ENCODE data around the gene RABGAP1L. TPM values are rescaled to one million over a fixed set of nuclear protein-coding genes. Genes with fewer than 3 reads are reported as not detected.

Gene RABGAP1L
- total and polyA plus RNA-seq, 2 donors (not counting 3 experiments of a cell fraction or from before 2014, with no cell fraction given), result 6.4 to 22.2 TPM

DNA sequence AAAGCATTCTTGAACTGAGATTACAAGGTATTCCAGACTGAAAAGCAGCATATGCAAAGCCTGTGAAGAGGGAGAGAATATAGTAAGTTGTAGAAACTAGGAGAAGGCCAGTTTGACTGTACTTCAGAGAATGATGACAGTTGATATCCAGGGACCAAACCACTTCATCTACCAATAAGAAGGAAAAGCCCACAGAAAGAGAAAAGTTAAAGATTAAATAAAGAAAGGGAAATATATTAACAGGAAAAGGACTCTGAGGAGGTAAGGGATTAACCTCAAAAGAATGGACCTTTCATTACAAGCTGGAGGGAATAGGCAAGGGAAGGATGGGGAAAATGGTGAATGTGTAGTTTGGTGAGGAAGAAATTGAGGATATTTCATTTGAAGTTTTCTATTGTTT, 660.3 kb downstream of the RABGAP1L start:
- DNase-seq (ENCODE audit: low read depth, low spot score) (no peak), FAIRE-seq (no peak)
- Histone ChIP-seq H3K4me3 (replicated peaks in 1 of 3; ENCODE audit: insufficient read depth in 1 of 3, low read depth in 1 of 3, low read length in 3 of 3) (no peak overlapping the region), H2AFZ (ENCODE audit: low read depth, low read length) (no peak overlapping the region), H3K9me1 (replicated peaks; ENCODE audit: control insufficient read depth, extremely low read depth, insufficient read depth, low read length) (no peaks in the 10 kb centered on the region), H3K4me2 (ENCODE audit: insufficient read depth, low read length) (no peak overlapping the region), H3K27ac (ENCODE audit: insufficient read depth, low read depth, low read length) (no peak overlapping the region), H3K9ac (replicated peaks; ENCODE audit: extremely low read depth, insufficient read depth, low read length) (no peak overlapping the region), H3K9me3 (replicated peaks; ENCODE audit: control insufficient read depth, insufficient read depth, low read length) (no peaks in the 10 kb centered on the region), H4K20me1 (replicated peaks; ENCODE audit: control insufficient read depth, extremely low read depth, insufficient read depth, low read length) (no peaks in the 10 kb centered on the region), H3K4me1 (ENCODE audit: control insufficient read depth, extremely low read depth, insufficient read depth, low read length) (peaks cover 6% of the 10 kb centered on the region), H3K36me3 (ENCODE audit: control insufficient read depth in 2 of 2, extremely low read depth in 1 of 2, insufficient read depth in 2 of 2, low read length in 2 of 2) (no peaks in the 10 kb centered on the region), H3K79me2 (ENCODE audit: control insufficient read depth, insufficient read depth, low read length) (no peaks in the 10 kb centered on the region), H3K27me3 (ENCODE audit: control insufficient read depth in 2 of 2, insufficient read depth in 2 of 2, low read length in 2 of 2) (no peaks in the 10 kb centered on the region)
- no TSS peak for BruUV-seq (replicated peaks)
- intact Hi-C loops (cut with micrococcal nuclease) (no loop called here), dilution Hi-C loops (cut with MboI; ENCODE audit: extremely low pct_ligation_motif_present, low sequenced_read_pairs) (no loop called here)
- POLR2A ChIA-PET, result no interaction called here
- CTCF ChIA-PET, result no interaction called here
- TF ChIP-seq JUN (IDR thresholded peaks at IDR 0.05; ENCODE audit: borderline replicate concordance, insufficient read depth, insufficient read length, low read depth), result no peak
- no peak for TF ChIP-seq FOS (IDR thresholded peaks at IDR 0.05; ENCODE audit: borderline replicate concordance, insufficient read depth, low read length)
- no peak for TF ChIP-seq GATA2 (IDR thresholded peaks at IDR 0.05; ENCODE audit: insufficient read depth, insufficient read length, low read depth, low read length)
- TF ChIP-seq POLR2AphosphoS5 (IDR thresholded peaks at IDR 0.05; ENCODE audit: insufficient read depth, low read depth, low read length), result no peak
- TF ChIP-seq MYC (IDR thresholded peaks at IDR 0.05; ENCODE audit: low read depth, low read length), result no peak
- no peak for TF ChIP-seq POLR2A (IDR thresholded peaks at IDR 0.05; ENCODE audit: low read depth, low read length)
- no peak for TF ChIP-seq EZH2 (IDR thresholded peaks at IDR 0.05; ENCODE audit: borderline replicate concordance, low read depth, low read length, severe bottlenecking)
- TF ChIP-seq, protein P1, sequence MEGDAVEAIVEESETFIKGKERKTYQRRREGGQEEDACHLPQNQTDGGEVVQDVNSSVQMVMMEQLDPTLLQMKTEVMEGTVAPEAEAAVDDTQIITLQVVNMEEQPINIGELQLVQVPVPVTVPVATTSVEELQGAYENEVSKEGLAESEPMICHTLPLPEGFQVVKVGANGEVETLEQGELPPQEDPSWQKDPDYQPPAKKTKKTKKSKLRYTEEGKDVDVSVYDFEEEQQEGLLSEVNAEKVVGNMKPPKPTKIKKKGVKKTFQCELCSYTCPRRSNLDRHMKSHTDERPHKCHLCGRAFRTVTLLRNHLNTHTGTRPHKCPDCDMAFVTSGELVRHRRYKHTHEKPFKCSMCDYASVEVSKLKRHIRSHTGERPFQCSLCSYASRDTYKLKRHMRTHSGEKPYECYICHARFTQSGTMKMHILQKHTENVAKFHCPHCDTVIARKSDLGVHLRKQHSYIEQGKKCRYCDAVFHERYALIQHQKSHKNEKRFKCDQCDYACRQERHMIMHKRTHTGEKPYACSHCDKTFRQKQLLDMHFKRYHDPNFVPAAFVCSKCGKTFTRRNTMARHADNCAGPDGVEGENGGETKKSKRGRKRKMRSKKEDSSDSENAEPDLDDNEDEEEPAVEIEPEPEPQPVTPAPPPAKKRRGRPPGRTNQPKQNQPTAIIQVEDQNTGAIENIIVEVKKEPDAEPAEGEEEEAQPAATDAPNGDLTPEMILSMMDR (IDR thresholded peaks at IDR 0.05; ENCODE audit: extremely low read depth in 1 of 2, insufficient read depth in 1 of 2, low read depth in 1 of 2, low read length in 2 of 2), result no peak
- TF ChIP-seq, protein P2, sequence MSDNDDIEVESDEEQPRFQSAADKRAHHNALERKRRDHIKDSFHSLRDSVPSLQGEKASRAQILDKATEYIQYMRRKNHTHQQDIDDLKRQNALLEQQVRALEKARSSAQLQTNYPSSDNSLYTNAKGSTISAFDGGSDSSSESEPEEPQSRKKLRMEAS (IDR thresholded peaks at IDR 0.05; ENCODE audit: insufficient read depth, insufficient read length), result no peak

Data from endothelial cell of umbilical vein (primary cell).